HepG2 (cell line): Measurements from ENCODE around the gene CCR2. TPM values are rescaled to one million over a fixed set of nuclear protein-coding genes. Genes with fewer than 3 reads are reported as not detected.

Experiments used
- ATAC-seq: fragments of 200-7000 bp; cut with Tn5 transposase; 3 replicates; pipeline ENCODE4 v1.9.1; 2020; ENCODE audit warnings: mild to moderate bottlenecking, moderate library complexity
- BruUV-seq: library from RNA; stranded (reverse); fragments of 400-500 nt; replicated peaks from 2 replicates; lab custom pipeline; 2021; lab: Mats Ljungman, UMichigan
- CTCF ChIA-PET: fragments of 300-600 bp; formaldehyde crosslinking; extraction: SDS; loops from one replicate; lab custom pipeline; 2021; ENCODE audit warnings: low total read pairs, inconsistent platforms, low intra/inter-chr PET ratio; lab: Yijun Ruan, JAX
- POLR2A ChIA-PET: fragments of 350-600 bp; sonication (Branson Sonifier 250); formaldehyde crosslinking; loops from one replicate; lab custom pipeline; 2020; ENCODE audit warnings: antibody characterized with exemption, inconsistent platforms; lab: Yijun Ruan, JAX
- DNase-seq: peaks from one replicate; pipeline ENCODE4 v3.0.0-alpha.2; 2015; ENCODE audit warnings: low spot score
- FAIRE-seq: peaks from 3 replicates; lab custom pipeline; 2011; peaks lifted over from hg19 to GRCh38; lab: Jason Lieb, UNC
- H2AFZ ChIP-seq: one replicate; pipeline ENCODE4 v1.6.1; 2011; ENCODE audit warnings: low read length, inconsistent platforms
- H3K27ac ChIP-seq: fragments of 300-600 bp; 3 replicates; pipeline ENCODE4 v1.8.0; 2011; ENCODE audit warnings: mixed run types, mild to moderate bottlenecking, mixed read lengths, low read length, inconsistent platforms; ENCODE audit not compliant: insufficient read depth; ENCODE audit errors: extremely low read length
- H3K27me3 ChIP-seq, 2 experiments: fragments of 200-600 bp in 1 of 2; 2 replicates in 1 of 2; 3 replicates in 1 of 2; pipeline versions ENCODE4 v1.6.0 to v1.8.0; 2011; ENCODE audit warnings: low read length in 2 of 2, mild to moderate bottlenecking in 2 of 2, moderate library complexity in 2 of 2, inconsistent platforms in 1 of 2; ENCODE audit not compliant: insufficient read depth in 2 of 2, control insufficient read depth in 1 of 2
- H3K36me3 ChIP-seq, 2 experiments: fragments of 200-600 bp in 1 of 2; replicated peaks in 1 of 2; 2 replicates in 1 of 2; 3 replicates in 1 of 2; pipeline versions ENCODE4 v1.5.1 to v1.8.0; 2011; ENCODE audit warnings: low read length in 2 of 2, inconsistent platforms in 1 of 2; ENCODE audit not compliant: insufficient read depth in 2 of 2, control insufficient read depth in 1 of 2
- H3K4me1 ChIP-seq: 2 replicates; pipeline ENCODE4 v1.5.1; 2012; ENCODE audit warnings: low read length, inconsistent platforms; ENCODE audit not compliant: insufficient read depth
- H3K4me2 ChIP-seq: 2 replicates; pipeline ENCODE4 v1.6.0; 2011; ENCODE audit warnings: low read depth, low read length, inconsistent platforms
- H3K4me3 ChIP-seq, 3 experiments: fragments of 200-600 bp in 1 of 3; sonication (generic), shearing (Covaris generic) in 1 of 3; replicated peaks in 1 of 3; 2 replicates each; pipeline ENCODE4 v1.5.1; 2011 to 2016; ENCODE audit warnings: low read length in 3 of 3, inconsistent platforms in 2 of 3, low read depth in 2 of 3, mild to moderate bottlenecking in 2 of 3, control low read depth in 1 of 3, mixed read lengths in 1 of 3; ENCODE audit not compliant: insufficient read depth in 1 of 3
- H3K79me2 ChIP-seq: one replicate; pipeline ENCODE4 v1.6.1; 2011; ENCODE audit warnings: low read length, inconsistent platforms; ENCODE audit not compliant: insufficient read depth
- H3K9ac ChIP-seq: 2 replicates; pipeline ENCODE4 v1.6.0; 2011; ENCODE audit warnings: mild to moderate bottlenecking, low read depth, low read length, inconsistent platforms; ENCODE audit not compliant: insufficient read depth
- H3K9me3 ChIP-seq: 2 replicates; pipeline ENCODE4 v1.5.1; 2012; ENCODE audit warnings: mild to moderate bottlenecking, low read length
- H4K20me1 ChIP-seq: 2 replicates; pipeline ENCODE4 v1.6.0; 2011; ENCODE audit warnings: inconsistent platforms, mild to moderate bottlenecking, low read length, moderate library complexity; ENCODE audit not compliant: insufficient read depth
- CTCF ChIP-seq: sonication (generic); formaldehyde crosslinking; IDR thresholded peaks from 2 replicates; pipeline ENCODE4 v1.5.0; 2020; ENCODE audit warnings: mild to moderate bottlenecking, missing genetic modification reagents, moderate library complexity
- GMEB1 ChIP-seq: sonication (generic); formaldehyde crosslinking; IDR thresholded peaks from 2 replicates; pipeline ENCODE4 v1.5.1; 2020; ENCODE audit warnings: missing genetic modification reagents, mild to moderate bottlenecking, borderline replicate concordance
- ISL2 ChIP-seq: sonication (generic); formaldehyde crosslinking; IDR thresholded peaks from 2 replicates; pipeline ENCODE4 v1.5.0; 2020; ENCODE audit warnings: missing genetic modification reagents
- MLLT10 ChIP-seq: sonication (generic); formaldehyde crosslinking; IDR thresholded peaks from 2 replicates; pipeline ENCODE4 v1.4.0; 2020; ENCODE audit warnings: missing genetic modification reagents
- MXI1 ChIP-seq: IDR thresholded peaks from 3 replicates; pipeline ENCODE4 v1.6.1; 2012; ENCODE audit warnings: low read depth, low read length, inconsistent platforms, borderline replicate concordance
- SMC3 ChIP-seq: IDR thresholded peaks from 2 replicates; pipeline ENCODE4 v1.6.1; 2011; ENCODE audit warnings: low read length, improper control_type of control experiment
- STAG1 ChIP-seq: sonication (generic); formaldehyde crosslinking; IDR thresholded peaks from 2 replicates; pipeline ENCODE4 v1.4.0; 2020; ENCODE audit warnings: missing genetic modification reagents
- TEAD3 ChIP-seq: optimal IDR thresholded peaks from 2 replicates; pipeline ENCODE3; 2016; ENCODE audit warnings: borderline replicate concordance
- ZNF263 ChIP-seq: sonication (generic); formaldehyde crosslinking; IDR thresholded peaks from 2 replicates; pipeline ENCODE4 v1.4.0; 2020; ENCODE audit warnings: missing genetic modification reagents
- WGBS: methylation state at CpG from one replicate; pipeline ENCODE4 v1.1.6; 2017; ENCODE audit warnings: low lambda C conversion rate; 5-methylcytosine and 5-hydroxymethylcytosine counted together
- in situ Hi-C: cut with HindIII; loops from 2 replicates; pipeline ENCODE4 v1.10.0; 2017; ENCODE audit warnings: low pct_unique_long_range_greater_than_20kb; ENCODE audit not compliant: extremely low pct_ligation_motif_present
- intact Hi-C: fragments of 100-400 bp; cut with micrococcal nuclease; formaldehyde crosslinking; loops from one replicate; pipeline ENCODE4 v1.10.0; 2022; ENCODE audit not compliant: unreplicated experiment
- polyA plus RNA-seq, 8 experiments: library from polyadenylated mRNA; depleted of rRNA in 3 of 8; stranded (reverse) in 7 of 8; unstranded in 1 of 8; fragments of >200 nt; fragmentation: Illumina TruSeq in 4 of 8; extraction: Trizol in 4 of 8; gene quantifications; 2 replicates each; pipeline versions ENCODE4 v1.2.1 to v1.2.3, GENCODE V29; 2011 to 2016; ENCODE audit warnings: low read depth in 4 of 8, missing spikeins in 1 of 8, mixed read lengths in 1 of 8; ENCODE audit not compliant: insufficient read depth in 1 of 8
- total RNA-seq, 5 experiments: library from RNA; depleted of rRNA; stranded (reverse); fragments of >200 nt; fragmentation: Illumina TruSeq; extraction: Trizol; gene quantifications; 2 replicates each; pipeline ENCODE4 v1.2.3, GENCODE V29; 2016; ENCODE audit warnings: low read depth in 1 of 5

CCR2 gene
- total and polyA plus RNA-seq, 2 of the 13 experiments (the other 11 are each of a cell fraction or from before 2014, with no cell fraction given): not detected

- Histone ChIP-seq H2AFZ (no peak overlapping the region), H3K9me3 (no peaks in the 10 kb centered on the region), H3K27me3 (peaks cover 0 to 8% of the 10 kb centered on the region in 2 experiments; a peak in 2 of 5 replicates), H3K27ac (no peak overlapping the region), H4K20me1 (no peaks in the 10 kb centered on the region), H3K9ac (no peak overlapping the region), H3K36me3 (no peaks in the 10 kb centered on the region), H3K79me2 (no peaks in the 10 kb centered on the region), H3K4me2 (no peak overlapping the region; the same call in 1 of the 2 replicates), H3K4me3 (no peak overlapping the region), H3K4me1 (peaks cover 13% of the 10 kb centered on the region)
- no TSS peak for BruUV-seq
- CTCF ChIA-PET: interaction anchor here (0.6 kb wide), 1 partner anchor 74 kb away, joined by 3 read pairs; no protein-coding TSS in a partner anchor
- intact Hi-C loops: no loop called here
- DNase-seq: no peak
- ATAC-seq: peak; percentile 96
- in situ Hi-C loops: no loop called here
- no peak for FAIRE-seq
- POLR2A ChIA-PET: no interaction called here
- 12% methylated on average over 7 of the region's 7 CpGs for WGBS
- no peak for TF ChIP-seq MLLT10 (CRISPR knock-in tag)
- TF ChIP-seq GMEB1: no peak
- TF ChIP-seq MXI1: no peak
- peak; percentile 58 for TF ChIP-seq CTCF (CRISPR knock-in tag)
- TF ChIP-seq TEAD3: peak; percentile 49
- peak; percentile 61 for TF ChIP-seq STAG1
- TF ChIP-seq SMC3: peak; percentile 9; the same call in 1 of the 2 replicates
- TF ChIP-seq ZNF263 (CRISPR knock-in tag): no peak
- TF ChIP-seq ISL2: no peak
Observed at GRCh38 chr3:46368569-46368968, 14.7 kb downstream of the CCR2 start.
